GM18508 (cell line): ENCODE measurements around the gene ADRA1B.

Experiments
- ATAC-seq: cut with Tn5 transposase; IDR thresholded peaks from one replicate; pipeline ENCODE4 v1.9.1; 2021; ENCODE audit warnings: moderate number of reproducible peaks; ENCODE audit not compliant: insufficient read depth, unreplicated experiment

Gene ADRA1B

DNA sequence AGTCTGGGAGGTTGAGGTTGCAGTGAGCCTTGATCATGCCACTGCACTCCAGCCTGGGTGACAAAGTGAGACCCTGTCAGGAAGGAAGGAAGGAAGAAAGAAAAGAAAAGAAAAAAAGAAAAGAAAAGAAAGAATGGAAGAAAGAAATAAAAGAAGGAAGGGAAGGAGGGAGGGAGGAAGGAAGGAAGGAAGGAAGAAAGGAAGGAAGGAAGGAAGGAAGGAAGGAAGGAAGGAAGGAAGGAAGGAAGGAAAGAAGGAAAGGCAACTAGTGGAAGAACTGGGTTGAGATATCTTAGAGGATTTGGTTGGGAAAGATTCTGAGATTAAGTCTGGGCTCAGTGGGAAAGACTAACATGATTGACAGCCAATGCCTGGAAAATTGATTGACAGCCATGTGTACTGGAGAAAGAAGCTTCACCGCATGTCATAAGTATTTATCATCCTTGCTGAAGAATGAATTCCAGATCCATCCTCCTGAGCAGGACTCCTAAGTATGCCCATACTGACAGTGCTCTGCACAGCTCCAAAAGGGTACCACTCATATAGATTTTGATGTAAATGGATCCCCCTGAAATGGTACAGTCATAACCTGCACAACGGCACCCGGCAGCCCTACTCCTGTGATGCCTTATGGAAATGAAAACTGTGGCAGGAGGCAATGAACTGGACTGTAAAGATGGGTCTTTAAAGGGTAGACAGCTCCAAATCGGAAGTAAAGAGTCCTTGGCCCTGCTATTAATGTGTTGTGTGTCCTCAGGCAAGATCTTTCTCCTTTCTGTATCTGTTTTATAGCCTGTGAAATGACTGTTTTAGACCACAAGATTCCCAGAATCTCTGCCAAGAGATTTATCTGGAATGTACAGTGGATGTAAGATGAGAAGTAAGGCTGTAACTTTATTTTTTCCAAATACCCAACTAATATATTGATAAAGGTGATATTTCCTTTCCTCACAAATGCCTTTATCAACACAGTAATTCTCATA, 16.9 kb upstream of the ADRA1B start:
- ATAC-seq = no peak

DNA sequence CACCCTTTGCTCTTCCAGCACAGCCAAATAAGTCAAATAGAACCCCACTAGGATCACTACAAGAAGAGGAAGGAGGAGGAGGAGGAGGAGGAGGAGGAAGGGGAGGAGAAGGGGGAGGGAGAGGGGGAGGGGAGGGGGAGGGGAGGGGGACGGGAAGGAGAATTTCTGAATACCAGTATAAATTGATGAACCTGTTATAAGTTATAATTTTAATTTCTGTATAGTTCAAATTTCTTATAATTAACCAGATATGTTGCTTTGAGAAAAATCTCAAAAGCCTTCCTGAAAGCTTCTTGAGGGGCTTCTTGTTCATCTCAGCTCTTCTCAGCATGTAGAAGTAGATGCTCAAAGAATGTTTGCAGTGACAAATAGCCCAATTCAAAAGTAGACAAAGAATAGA, 15.0 kb upstream of the ADRA1B start:
- ATAC-seq = no peak

DNA sequence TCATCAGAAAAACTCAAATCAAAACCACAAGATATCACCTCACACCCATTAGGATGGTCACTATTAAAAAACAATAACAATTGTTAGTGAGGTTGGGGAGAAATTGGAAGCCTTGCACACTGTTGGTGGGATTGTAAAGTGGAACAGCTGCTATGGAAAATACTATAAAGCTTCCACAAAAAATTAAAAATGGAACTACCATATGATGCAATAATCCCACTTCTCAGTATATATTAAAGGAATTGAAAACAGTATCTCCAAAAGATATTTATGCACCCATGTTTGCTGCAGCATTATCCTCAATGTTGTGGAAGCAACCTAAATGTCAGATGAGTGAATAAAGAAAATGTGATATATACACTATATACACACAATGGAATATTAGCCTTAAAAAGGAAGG, 14.5 kb upstream of the ADRA1B start:
- no peak for ATAC-seq

DNA sequence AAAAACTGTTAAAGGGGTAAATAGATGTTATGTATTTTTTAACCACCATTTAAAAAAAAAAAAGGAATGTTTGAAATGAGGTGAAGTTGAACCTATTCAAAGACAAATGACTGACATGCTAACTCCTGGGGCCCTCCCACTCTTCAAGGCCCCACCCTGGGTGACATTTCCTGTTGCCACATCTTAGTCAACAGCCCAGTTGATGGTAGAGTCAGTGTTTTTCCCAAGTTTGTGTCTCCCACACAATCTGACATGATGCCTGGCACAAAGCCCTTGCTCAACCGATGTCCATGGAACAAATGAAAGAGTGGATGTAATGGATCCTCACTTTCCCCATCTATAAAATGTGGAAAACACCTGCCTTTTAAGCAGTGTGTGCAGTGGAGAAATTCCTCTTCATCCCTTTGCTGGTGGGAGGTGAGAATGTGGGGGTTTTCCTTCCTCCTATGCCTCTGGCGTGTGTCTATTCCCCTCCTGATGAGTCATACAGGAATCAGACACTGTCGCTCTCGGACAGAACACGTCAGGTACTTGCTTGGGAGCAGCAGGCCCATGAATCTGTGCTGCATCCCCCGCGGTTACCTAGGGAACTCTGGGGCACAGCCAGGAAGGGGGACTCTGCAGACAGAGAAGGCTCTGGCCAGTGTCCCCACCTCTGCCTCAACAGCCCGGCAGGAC, 13.7 kb upstream of the ADRA1B start:
- ATAC-seq = no peak

DNA sequence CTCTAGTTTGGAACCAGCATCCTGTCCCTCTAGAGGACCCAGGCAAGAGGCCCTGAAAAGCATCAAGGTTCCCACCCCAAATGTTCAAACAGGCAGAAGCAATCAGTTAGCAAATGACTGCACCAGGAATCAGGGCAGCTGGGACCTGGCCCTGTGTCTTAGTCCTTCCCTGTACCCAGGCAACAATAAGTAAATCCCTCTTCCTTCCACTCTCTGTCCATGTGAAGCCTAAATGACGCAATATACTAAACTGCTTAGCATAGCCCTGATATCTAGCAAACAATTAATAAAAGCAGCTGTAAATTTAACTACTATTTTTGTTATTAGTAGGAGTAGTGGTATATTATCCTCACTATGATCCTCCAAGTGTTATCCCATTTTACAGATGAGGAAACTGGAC, 13.2 kb upstream of the ADRA1B start:
- no peak for ATAC-seq

DNA sequence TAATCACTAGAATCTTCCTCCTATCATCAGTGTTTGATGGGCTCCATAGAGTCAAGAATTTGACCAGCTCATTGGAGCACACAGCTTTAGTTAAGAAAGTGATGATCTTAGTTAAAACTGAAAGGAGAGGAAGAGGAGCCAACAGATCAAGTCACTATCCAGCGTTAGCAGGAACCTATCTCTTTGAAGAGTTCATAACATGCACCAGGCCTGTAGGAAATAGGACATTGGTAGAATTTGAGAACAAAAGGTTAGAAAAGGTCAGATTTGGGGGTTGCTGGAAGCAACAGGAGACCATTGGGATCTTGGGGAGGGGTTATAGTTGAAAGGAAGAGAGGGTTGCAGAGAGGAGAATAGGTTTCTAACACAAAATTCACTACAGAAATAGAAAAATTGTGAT, 11.4 kb upstream of the ADRA1B start:
- ATAC-seq = no peak

DNA sequence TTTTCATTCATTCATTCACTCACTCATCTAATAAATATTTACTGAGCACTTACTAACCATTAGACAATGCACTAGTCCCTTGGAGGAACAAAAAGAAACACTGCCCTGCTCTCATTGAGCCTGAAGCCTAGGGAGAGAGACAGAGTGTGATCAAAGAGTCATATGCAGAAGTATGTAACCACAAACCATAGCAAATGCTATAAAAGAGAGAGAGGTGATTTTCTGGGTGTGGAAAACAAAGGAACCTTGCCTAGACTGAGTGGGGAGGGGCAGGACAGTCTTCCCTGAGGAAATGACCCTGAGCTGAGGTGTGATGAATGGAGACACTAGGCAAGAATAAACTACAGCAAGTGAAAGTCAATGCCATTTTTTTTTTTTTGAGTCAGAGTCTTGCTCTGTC, 10.8 kb upstream of the ADRA1B start:
- ATAC-seq = no peak

DNA sequence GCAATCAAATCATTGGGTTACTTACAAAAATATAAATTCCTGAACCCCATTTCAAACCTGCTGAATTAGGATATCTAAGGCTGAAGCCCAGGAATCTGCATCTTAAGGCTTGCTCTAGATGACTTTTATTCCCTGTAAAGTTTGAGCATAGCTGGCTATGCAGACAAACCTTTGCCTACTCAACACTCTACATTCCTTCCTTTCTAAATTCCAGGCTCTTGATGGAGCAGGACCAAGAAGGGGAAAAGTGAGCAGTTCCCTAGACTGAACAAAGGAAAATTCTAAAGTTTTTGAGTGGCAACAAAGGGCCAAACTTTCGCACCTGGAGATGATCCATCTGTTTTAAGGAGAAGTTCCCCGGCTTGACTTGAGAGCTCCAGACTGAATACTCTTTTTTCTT, 9.8 kb upstream of the ADRA1B start:
- ATAC-seq = no peak

DNA sequence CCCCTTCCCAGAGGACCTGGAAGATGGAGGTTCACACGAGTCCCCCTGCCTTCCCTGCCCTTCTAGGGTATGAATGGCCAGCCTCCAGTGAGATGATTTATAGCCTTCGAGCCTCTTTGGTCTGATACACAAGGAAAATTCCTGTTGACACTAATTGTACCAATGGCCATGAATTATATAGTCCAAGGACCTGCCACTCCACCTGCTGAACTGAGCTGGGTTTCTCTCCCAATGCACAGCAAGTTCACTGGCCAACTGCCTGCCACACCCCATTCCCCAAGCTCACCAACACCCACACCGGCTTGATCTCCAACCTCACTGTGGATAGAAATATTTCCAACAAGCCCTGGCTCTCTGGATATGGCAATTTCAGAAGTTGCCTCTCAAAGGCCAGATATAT, 9.3 kb upstream of the ADRA1B start:
- ATAC-seq = no peak

DNA sequence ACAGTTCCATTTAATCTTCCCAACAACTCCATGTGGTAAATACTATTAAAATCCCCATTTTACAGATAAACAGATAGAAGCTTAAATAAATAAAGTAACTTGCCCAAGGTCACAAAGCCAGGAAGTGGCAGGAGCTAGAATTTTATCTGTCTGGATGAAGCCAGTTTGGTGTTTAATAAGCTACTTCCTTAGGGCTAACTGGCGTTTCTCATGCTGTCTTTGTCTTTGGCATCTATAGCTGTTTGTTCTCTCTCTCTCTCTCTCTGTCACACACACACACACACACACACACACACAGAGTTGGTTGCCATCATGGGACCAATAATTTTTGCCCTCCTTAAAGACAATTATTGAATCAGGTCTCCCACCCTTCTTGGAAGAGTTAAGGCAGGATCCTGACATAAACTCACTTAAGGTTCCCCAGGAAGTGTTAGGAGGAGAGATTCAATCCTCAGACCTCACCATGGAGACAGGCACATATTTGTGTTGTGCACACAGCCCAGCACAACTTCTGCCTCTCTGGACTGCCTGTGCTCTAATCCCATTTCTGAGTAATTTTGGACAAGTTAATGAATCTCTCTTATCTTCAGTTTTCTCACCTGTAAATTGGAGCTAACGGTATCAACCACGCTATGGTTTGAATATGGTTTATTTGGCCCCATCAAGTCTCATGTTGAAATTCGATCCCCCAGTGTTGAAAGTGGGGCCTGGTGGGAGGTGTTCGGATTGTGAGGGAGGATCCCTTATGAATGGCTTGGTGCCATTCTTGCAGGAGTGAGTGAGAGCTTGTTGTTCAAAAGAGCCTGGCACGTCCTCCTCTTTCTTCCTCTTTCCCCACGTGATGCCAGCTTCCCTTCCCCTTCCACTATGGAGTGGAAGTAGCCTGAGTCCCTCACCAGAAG, 8.3 kb upstream of the ADRA1B start:
- no peak for ATAC-seq

DNA sequence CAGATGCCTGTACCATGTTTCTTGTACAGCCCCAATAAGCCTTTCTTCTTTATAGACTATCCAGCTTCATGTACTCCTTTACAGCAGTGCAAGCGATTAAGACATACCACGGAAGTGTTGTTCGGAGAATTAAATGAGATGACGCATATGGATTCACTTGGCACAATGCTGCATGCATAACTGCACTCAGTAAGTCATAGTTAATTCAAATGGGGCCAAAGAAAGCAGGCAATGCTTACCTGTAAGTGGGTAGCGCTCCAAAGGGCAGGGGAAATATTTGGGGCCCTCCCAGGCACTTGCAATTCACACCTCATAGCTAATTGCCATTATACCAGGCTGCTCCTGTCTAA, 7.7 kb upstream of the ADRA1B start:
- ATAC-seq = no peak

DNA sequence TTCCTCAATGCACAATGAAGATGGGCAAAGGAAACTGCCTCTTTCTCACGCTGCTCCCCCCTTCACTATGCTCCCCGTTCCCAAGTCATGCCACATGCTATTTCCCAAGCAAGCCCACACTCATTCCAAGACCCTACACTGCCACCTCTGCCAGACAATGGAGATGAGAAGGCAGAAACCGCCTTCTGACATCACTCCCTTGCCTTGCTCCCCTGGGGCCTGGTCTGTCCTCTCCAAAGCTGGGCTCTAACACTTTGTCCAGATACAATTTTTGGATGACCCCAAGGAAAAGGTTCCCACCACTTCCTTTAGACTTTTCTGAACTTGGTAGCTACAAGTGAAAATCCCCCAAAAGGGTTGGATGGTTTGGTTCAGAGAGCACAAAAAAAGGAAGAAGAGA, 7.2 kb upstream of the ADRA1B start:
- ATAC-seq = no peak

DNA sequence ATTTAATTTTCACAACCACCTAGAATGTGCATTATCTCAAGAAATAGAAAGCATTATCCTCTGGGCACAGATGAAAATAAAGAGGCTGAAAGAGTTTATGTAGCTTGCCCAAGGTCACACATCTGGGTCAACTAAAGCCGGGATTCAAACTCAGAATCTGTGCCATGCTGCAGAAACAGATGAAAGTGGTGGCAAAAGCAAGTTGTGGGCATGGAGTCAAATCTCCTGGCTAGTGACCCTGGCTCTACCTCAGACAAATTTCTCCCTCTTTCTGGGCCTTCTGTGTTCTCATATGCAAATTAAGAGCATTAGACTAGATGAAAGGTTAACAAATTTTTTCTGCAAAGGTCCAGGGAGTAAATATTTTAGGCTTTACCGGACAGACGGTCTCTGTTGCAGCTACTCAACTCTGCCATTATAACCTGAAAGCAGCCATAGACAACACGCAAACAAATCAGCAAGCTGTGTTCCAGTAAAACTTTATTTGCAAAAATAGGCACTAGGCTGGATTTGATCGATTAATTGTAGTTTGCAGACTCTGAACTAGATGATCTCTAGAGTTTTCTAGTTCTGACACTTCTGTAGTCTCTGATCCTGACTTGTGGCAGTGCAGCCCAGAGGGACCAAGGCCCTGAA, 6.0 kb upstream of the ADRA1B start:
- no peak for ATAC-seq

DNA sequence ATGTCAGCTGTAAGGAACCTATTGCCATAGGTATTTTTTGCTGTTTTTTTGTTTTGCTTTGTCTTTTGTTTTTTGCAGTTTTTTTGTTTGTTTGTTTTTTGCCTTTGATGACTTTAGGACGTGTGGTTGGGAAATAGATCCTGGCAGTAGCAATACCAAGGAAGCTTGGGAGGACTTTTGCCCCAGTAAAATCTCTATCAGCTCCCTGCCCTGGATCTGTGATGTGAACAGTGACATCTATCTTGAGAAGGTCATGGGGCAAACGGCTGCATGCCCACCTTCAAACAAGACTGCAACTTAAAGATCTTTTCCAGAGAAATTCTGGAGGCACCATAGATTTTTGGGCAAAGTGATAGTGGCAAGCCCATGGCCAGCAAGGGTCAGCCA, 5.4 kb upstream of the ADRA1B start:
- no peak for ATAC-seq

DNA sequence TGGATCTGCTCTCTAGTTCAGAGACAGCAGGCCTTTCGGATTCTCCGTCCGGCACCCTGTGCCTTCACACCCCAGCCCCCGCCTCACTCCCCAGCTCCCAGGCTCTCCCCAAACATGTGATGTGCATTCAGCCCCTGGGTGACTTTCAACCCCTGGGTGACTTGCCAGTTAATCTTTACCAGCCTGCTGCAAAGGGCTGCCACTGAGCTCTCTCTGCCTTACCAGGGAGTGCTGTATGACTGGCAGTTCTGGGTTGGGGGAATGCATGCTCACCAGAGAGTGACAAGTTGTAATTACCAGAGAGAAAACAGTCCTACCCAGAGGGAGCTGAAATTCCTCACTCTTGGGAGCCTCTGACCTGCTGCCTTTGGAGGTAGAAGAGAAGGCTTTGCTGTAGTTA, 4.9 kb upstream of the ADRA1B start:
- ATAC-seq = no peak

DNA sequence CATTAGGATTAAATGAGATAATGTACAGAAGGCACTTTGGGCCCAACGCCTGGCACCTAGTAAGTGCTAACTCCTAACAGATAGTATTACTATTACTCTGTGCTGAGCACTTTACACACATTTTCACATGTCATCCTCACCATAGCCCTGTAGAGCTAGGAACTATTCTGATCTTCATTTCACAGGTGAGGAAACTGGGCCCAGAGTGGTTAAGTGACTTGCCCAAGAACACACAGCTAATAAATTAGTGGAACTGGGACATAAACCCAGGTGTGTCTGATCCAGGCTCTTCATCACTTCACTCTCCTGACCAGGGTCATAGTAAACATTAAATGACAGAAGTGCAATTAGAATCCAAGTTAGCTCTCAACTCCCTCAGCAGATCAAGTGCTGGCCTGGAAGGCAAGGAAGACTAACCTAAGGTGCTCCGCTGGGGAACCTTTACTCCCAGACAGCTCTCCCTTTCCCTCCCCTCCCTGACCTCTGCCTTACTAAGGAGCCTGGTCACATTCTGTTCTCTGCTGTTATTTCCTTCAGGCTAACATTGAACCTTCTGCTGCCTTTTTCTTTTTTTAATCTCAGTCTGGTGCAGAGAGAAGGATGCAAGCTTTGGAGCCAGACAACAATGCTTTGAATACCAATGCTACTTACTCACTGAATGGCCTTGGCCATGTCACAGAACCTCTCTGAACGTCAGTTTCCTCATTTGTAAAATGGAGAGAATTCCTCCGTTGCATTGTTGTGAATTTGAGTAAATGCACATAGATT, 4.1 kb upstream of the ADRA1B start:
- ATAC-seq = no peak

DNA sequence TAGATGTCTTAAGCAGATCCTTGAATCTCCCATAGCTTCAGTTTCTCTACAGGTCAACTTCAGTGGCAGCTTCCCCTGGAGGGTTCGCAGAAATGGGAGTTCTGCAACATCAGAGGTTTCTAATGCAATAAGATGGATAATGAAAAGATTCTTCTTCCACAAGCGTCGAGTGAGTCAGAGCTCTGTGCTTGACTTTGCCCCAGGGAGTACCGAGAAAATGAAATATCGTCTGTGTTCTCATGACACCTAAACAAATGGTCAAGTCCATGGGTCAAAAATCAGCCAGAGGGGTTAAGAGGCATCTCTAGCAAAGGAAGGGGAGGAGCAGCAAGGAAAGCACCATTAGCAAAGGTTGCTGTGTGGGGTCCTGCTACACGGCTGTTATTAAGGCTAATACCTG, 3.2 kb upstream of the ADRA1B start:
- ATAC-seq = no peak

DNA sequence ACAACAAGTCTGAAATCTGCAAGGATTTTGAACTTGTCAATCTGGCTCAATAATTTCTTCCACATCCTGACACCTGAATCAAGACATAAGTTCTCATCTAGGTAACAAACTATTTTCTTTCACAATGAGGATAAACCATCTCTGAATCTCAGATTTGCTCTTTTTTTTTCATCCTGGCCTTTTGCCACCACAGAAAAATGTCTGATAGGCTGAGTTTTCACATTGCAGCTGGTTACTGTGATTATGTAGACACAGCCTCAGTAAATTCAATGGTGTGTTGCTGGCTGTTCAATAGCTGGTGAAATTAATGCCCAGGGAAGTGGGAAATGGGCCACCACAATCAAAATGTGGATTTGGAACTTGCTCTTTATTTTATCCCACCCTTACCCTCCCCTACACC, 2.8 kb upstream of the ADRA1B start:
- ATAC-seq = no peak

DNA sequence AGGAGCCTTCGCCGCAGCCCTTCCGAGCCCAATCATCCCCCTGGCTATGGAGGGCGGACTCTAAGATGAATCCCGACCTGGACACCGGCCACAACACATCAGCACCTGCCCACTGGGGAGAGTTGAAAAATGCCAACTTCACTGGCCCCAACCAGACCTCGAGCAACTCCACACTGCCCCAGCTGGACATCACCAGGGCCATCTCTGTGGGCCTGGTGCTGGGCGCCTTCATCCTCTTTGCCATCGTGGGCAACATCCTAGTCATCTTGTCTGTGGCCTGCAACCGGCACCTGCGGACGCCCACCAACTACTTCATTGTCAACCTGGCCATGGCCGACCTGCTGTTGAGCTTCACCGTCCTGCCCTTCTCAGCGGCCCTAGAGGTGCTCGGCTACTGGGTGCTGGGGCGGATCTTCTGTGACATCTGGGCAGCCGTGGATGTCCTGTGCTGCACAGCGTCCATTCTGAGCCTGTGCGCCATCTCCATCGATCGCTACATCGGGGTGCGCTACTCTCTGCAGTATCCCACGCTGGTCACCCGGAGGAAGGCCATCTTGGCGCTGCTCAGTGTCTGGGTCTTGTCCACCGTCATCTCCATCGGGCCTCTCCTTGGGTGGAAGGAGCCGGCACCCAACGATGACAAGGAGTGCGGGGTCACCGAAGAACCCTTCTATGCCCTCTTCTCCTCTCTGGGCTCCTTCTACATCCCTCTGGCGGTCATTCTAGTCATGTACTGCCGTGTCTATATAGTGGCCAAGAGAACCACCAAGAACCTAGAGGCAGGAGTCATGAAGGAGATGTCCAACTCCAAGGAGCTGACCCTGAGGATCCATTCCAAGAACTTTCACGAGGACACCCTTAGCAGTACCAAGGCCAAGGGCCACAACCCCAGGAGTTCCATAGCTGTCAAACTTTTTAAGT, 819 bp downstream of the ADRA1B start:
- ATAC-seq = no peak
